B cell (primary cell): Measurements from ENCODE around the gene METTL24. TPM values are rescaled to one million over a fixed set of nuclear protein-coding genes. Genes with fewer than 3 reads are reported as not detected.

Experiments
- ATAC-seq: fragments of 200-7000 bp; cut with Tn5 transposase; one replicate; pipeline ENCODE4 v1.10.0; 2021; ENCODE audit warnings: low read depth, mild to moderate bottlenecking, moderate number of reproducible peaks, moderate library complexity
- CTCF ChIA-PET: fragments of 350-600 bp; sonication (Branson Sonifier 250); formaldehyde crosslinking; loops from one replicate; lab custom pipeline; 2021; ENCODE audit warnings: antibody characterized with exemption, inconsistent platforms; lab: Charles Lee
- POLR2A ChIA-PET: fragments of 350-600 bp; sonication (Branson Sonifier 250); formaldehyde crosslinking; loops from one replicate; lab custom pipeline; 2021; ENCODE audit warnings: antibody characterized with exemption; lab: Charles Lee
- DNase-seq: peaks from one replicate; pipeline ENCODE4 v3.0.0; 2013
- H2AFZ ChIP-seq: 2 replicates; pipeline ENCODE4 v1.6.1; 2012; ENCODE audit warnings: mild to moderate bottlenecking, low read depth, low read length; ENCODE audit not compliant: insufficient read depth, poor library complexity, severe bottlenecking
- H3K27ac ChIP-seq, 2 donors: 1 replicate in 1 of 2; 2 replicates in 1 of 2; pipeline ENCODE4 v1.5.1; 2012 to 2013; ENCODE audit warnings: low read length in 2 of 2, mild to moderate bottlenecking in 2 of 2, moderate library complexity in 1 of 2
- H3K27me3 ChIP-seq, 4 experiments: fragments of 200-600 bp in 1 of 4; sonication (generic) in 1 of 4; replicated peaks in 1 of 4; 1 replicate in 2 of 4; 2 replicates in 2 of 4; pipeline versions ENCODE4 v1.6.1 to v1.7.0; 2013 to 2016; ENCODE audit warnings: low read length in 3 of 4, mild to moderate bottlenecking in 2 of 4, mixed read lengths in 1 of 4, moderate library complexity in 1 of 4; ENCODE audit not compliant: insufficient read depth in 4 of 4, control insufficient read depth in 3 of 4; ENCODE audit errors: control extremely low read depth in 1 of 4
- H3K36me3 ChIP-seq, 2 experiments: replicated peaks in 1 of 2; 1 replicate in 1 of 2; 2 replicates in 1 of 2; pipeline versions ENCODE4 v1.6.1 to v1.7.1; 2013; ENCODE audit warnings: low read length in 1 of 2; ENCODE audit not compliant: insufficient read depth in 2 of 2, control insufficient read depth in 1 of 2; ENCODE audit errors: control extremely low read depth in 1 of 2, extremely low read depth in 1 of 2
- H3K4me1 ChIP-seq, 2 donors: fragments of 200-600 bp in 1 of 2; sonication (generic) in 1 of 2; 1 replicate in 1 of 2; 2 replicates in 1 of 2; pipeline versions ENCODE4 v1.5.1 to v1.6.1; 2013 to 2017; ENCODE audit warnings: low read length in 2 of 2; ENCODE audit not compliant: control insufficient read depth in 2 of 2, insufficient read depth in 2 of 2
- H3K4me2 ChIP-seq: replicated peaks from 2 replicates; pipeline ENCODE3; 2012; ENCODE audit warnings: mild to moderate bottlenecking, low read depth, low read length; ENCODE audit not compliant: poor library complexity, severe bottlenecking
- H3K4me3 ChIP-seq, 5 experiments: fragments of 200-600 bp in 1 of 5; sonication (generic) in 1 of 5; 1 replicate in 3 of 5; 2 replicates in 2 of 5; pipeline versions ENCODE4 v1.5.1 to v1.7.0; 2011 to 2016; ENCODE audit warnings: low read length in 4 of 5, mild to moderate bottlenecking in 4 of 5, low read depth in 2 of 5, control low read depth in 1 of 5, moderate library complexity in 1 of 5; ENCODE audit not compliant: insufficient read depth in 1 of 5; ENCODE audit errors: control extremely low read depth in 1 of 5, extremely low read depth in 1 of 5
- H3K79me2 ChIP-seq: fragments of 200-600 bp; sonication (generic); one replicate; pipeline ENCODE4 v1.6.0; 2016; ENCODE audit warnings: low read length; ENCODE audit not compliant: control insufficient read depth, insufficient read depth
- H3K9ac ChIP-seq: fragments of 200-600 bp; sonication (generic); 2 replicates; pipeline ENCODE4 v1.6.1; 2017; ENCODE audit warnings: mild to moderate bottlenecking, low read length, moderate library complexity
- H3K9me3 ChIP-seq, 3 donors: one replicate each; pipeline versions ENCODE4 v1.6.1 to v1.7.1; 2013; ENCODE audit warnings: low read length in 2 of 3; ENCODE audit not compliant: control insufficient read depth in 2 of 3, insufficient read depth in 1 of 3; ENCODE audit errors: control extremely low read depth in 1 of 3
- H4K20me1 ChIP-seq: 2 replicates; pipeline ENCODE4 v1.6.0; 2012; ENCODE audit warnings: mild to moderate bottlenecking, low read length; ENCODE audit not compliant: insufficient read depth, control insufficient read depth, poor library complexity, severe bottlenecking
- H3K27ac Mint-ChIP-seq: one replicate; pipeline ENCODE4 v1.8.0; 2021; ENCODE audit warnings: mixed read lengths
- H3K27me3 Mint-ChIP-seq: one replicate; pipeline ENCODE4 v1.8.0; 2021; ENCODE audit warnings: mixed read lengths
- H3K4me1 Mint-ChIP-seq: one replicate; pipeline ENCODE4 v1.8.0; 2021; ENCODE audit warnings: mixed read lengths
- H3K4me3 Mint-ChIP-seq: one replicate; pipeline ENCODE4 v1.8.0; 2021; ENCODE audit warnings: mixed read lengths
- H3K9me3 Mint-ChIP-seq: one replicate; pipeline ENCODE4 v1.8.0; 2022; ENCODE audit warnings: mixed read lengths; ENCODE audit not compliant: insufficient read depth
- EZH2 ChIP-seq: IDR thresholded peaks from 2 replicates; pipeline ENCODE4 v1.6.1; 2012; ENCODE audit warnings: borderline replicate concordance, low read depth, mild to moderate bottlenecking, moderate library complexity, low read length; ENCODE audit not compliant: insufficient read depth, poor library complexity, severe bottlenecking
- whole genome bisulfite sequencing: methylation state at CpG from one replicate; pipeline ENCODE4 v1.1.5; 2013; ENCODE audit warnings: missing lambda C conversion rate; ENCODE audit not compliant: insufficient coverage; 5-methylcytosine and 5-hydroxymethylcytosine counted together
- intact Hi-C: fragments of 100-400 bp; cut with micrococcal nuclease; formaldehyde crosslinking; loops from one replicate; pipeline ENCODE4 v1.10.0; 2022
- polyA plus RNA-seq: library from polyadenylated mRNA; depleted of rRNA; stranded (reverse); fragments of >200 nt; gene quantifications from 2 replicates; pipeline ENCODE4 v1.2.3, GENCODE V29; 2012
- total RNA-seq, 2 donors: library from RNA; stranded (reverse); fragments of 120-200 nt in 1 of 2; gene quantifications; 1 replicate in 1 of 2; 2 replicates in 1 of 2; pipeline versions ENCODE4 v1.2.3 to v1.2.4, GENCODE V29; 2013 to 2022
- TF ChIP-seq, protein P1 (sequence below): fragments of 200-600 bp; IDR thresholded peaks from one replicate; pipeline ENCODE4 v1.8.0; 2022; ENCODE audit warnings: antibody characterized with exemption, mild to moderate bottlenecking

Gene METTL24
- total and polyA plus RNA-seq, 2 donors (not counting 1 experiment from before 2014, with no cell fraction given) = not detected

DNA sequence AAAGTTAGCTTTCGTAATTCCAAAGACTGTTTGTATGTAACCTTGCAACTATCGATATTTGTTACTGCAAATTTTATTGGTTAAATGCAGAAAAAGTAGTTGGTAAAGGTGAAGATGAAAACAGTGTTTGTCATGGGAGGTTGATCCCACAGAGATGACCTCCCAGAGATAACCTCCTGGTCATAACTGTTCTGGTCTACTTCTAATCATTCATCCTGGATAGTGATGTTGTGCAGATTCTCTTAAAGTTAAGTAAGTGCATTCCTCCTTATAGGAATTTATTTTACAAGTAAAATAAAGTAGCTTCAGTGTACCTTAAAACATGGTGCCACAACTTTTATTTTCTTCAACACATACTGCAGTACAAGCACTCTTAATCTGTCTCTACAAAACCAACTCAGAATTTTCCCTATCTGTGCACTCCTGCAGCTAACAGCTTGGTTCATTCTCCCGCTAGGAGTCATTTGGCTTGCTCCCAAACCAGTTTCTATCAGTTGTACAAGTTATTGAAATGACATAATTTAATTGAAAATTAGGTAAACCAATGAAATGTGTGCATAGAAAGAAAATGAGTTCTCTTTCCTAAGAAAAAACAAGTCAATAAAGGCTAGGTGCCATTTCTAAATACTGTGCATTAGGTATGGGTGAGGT, 19.2 kb downstream of the METTL24 start:
- no peak overlapping the region for H3K9ac ChIP-seq
- DNase-seq (no peak), ATAC-seq (no peak)
- 100% methylated on average over 1 of the region's 3 CpGs for WGBS
- CTCF ChIA-PET = no interaction called here
- peaks cover 0 to 8% (median 0%) of the 10 kb centered on the region in 4 experiments for H3K27me3 ChIP-seq
- intact Hi-C loops = no loop called here
- H3K4me3 ChIP-seq = no peak overlapping the region
- H3K79me2 ChIP-seq = no peaks in the 10 kb centered on the region
- peaks cover 4% of the 10 kb centered on the region for H3K9me3 Mint-ChIP-seq
- peaks cover 0 to 3% (median 0%) of the 10 kb centered on the region in 3 donors for H3K9me3 ChIP-seq
- H4K20me1 ChIP-seq = no peaks in the 10 kb centered on the region
- H3K36me3 ChIP-seq = no peaks in the 10 kb centered on the region
- no peaks in the 10 kb centered on the region for H3K4me1 Mint-ChIP-seq
- H3K27ac ChIP-seq = no peak overlapping the region
- peaks cover 9% of the 10 kb centered on the region for H3K27me3 Mint-ChIP-seq
- H3K4me3 Mint-ChIP-seq = no peak overlapping the region
- TF ChIP-seq EZH2 = no peak
- TF ChIP-seq, protein P1, sequence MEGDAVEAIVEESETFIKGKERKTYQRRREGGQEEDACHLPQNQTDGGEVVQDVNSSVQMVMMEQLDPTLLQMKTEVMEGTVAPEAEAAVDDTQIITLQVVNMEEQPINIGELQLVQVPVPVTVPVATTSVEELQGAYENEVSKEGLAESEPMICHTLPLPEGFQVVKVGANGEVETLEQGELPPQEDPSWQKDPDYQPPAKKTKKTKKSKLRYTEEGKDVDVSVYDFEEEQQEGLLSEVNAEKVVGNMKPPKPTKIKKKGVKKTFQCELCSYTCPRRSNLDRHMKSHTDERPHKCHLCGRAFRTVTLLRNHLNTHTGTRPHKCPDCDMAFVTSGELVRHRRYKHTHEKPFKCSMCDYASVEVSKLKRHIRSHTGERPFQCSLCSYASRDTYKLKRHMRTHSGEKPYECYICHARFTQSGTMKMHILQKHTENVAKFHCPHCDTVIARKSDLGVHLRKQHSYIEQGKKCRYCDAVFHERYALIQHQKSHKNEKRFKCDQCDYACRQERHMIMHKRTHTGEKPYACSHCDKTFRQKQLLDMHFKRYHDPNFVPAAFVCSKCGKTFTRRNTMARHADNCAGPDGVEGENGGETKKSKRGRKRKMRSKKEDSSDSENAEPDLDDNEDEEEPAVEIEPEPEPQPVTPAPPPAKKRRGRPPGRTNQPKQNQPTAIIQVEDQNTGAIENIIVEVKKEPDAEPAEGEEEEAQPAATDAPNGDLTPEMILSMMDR = no peak
- H3K4me1 ChIP-seq = no peaks in the 10 kb centered on the region
- no peak overlapping the region for H3K27ac Mint-ChIP-seq
- no peak overlapping the region for H3K4me2 ChIP-seq
- POLR2A ChIA-PET = no interaction called here
- H2AFZ ChIP-seq = no peak overlapping the region

DNA sequence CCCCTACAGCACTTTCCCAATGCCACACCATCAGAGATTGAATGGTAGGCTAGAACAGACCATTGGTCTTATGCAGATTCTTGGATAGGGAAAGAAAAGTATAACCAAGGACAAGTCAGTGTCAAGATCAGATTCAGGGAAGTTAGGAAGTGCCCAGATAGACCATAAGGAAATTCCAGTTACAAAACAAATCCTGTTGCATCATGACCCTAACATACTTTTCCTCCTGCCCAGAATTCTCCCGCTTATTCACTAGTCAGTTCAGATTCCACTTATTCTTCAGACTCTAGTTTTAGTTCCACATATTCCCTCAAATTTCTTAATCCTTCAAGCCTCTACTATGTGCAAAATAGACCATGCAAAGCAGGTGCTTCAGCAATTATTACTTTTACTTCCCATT, 20.7 kb downstream of the METTL24 start:
- 78% methylated on average over 1 of the region's 1 CpG for WGBS
- H3K4me2 ChIP-seq = no peak overlapping the region
- H3K79me2 ChIP-seq = no peaks in the 10 kb centered on the region
- H2AFZ ChIP-seq = no peak overlapping the region
- no peak overlapping the region for H3K9ac ChIP-seq
- CTCF ChIA-PET = no interaction called here
- Mint-ChIP-seq H3K9me3 (no peaks in the 10 kb centered on the region), H3K27ac (no peak overlapping the region), H3K27me3 (peaks cover 9% of the 10 kb centered on the region), H3K4me3 (no peak overlapping the region), H3K4me1 (no peaks in the 10 kb centered on the region)
- intact Hi-C loops = no loop called here
- no peak overlapping the region for H3K27ac ChIP-seq
- peaks cover 0 to 8% (median 0%) of the 10 kb centered on the region in 4 experiments for H3K27me3 ChIP-seq
- H3K4me3 ChIP-seq = no peak overlapping the region
- DNase-seq (no peak), ATAC-seq (no peak)
- H4K20me1 ChIP-seq = no peaks in the 10 kb centered on the region
- H3K36me3 ChIP-seq = no peaks in the 10 kb centered on the region
- peaks cover 0 to 3% (median 0%) of the 10 kb centered on the region in 3 donors for H3K9me3 ChIP-seq
- H3K4me1 ChIP-seq = no peaks in the 10 kb centered on the region
- POLR2A ChIA-PET = no interaction called here
- TF ChIP-seq EZH2 = no peak
- TF ChIP-seq, protein P1 = no peak
